Testis (tissue), 3 donors: ENCODE measurements around the gene MYOCD. TPM values are rescaled to one million over a fixed set of nuclear protein-coding genes. Genes with fewer than 3 reads are reported as not detected.

ENCODE experiments used
- DNase-seq: peaks from one replicate; pipeline ENCODE4 v3.0.0-alpha.2; 2019
- H3K27ac ChIP-seq, 2 donors: fragments of 200-600 bp; sonication (generic); one replicate each; pipeline ENCODE4 v1.5.1; 2019
- H3K27me3 ChIP-seq: fragments of 200-600 bp; sonication (generic); one replicate; pipeline ENCODE4 v1.5.1; 2019
- H3K36me3 ChIP-seq: fragments of 200-600 bp; sonication (generic); one replicate; pipeline ENCODE4 v1.5.1; 2017; ENCODE audit warnings: low read depth; ENCODE audit errors: missing control alignments
- H3K4me1 ChIP-seq: fragments of 200-600 bp; sonication (generic); one replicate; pipeline ENCODE4 v1.5.1; 2019
- H3K4me3 ChIP-seq, 2 donors: fragments of 200-600 bp; sonication (generic); one replicate each; pipeline ENCODE4 v1.5.1; 2017 to 2019
- H3K9me3 ChIP-seq: fragments of 200-600 bp; sonication (generic); one replicate; pipeline ENCODE4 v1.5.1; 2017
- POLR2A ChIP-seq: fragments of 450-650 bp; IDR thresholded peaks from one replicate; pipeline ENCODE4 v1.6.1; 2017; ENCODE audit warnings: antibody characterized with exemption, mild to moderate bottlenecking, moderate library complexity
- WGBS, 2 donors: methylation state at CpG; one replicate each; pipeline ENCODE4 v1.1.5; 2018; 5-methylcytosine and 5-hydroxymethylcytosine counted together
- intact Hi-C: fragments of 100-400 bp; cut with DNase I; formaldehyde crosslinking; loops from one replicate; pipeline ENCODE4 v1.15.1; 2023; ENCODE audit warnings: low total_unique reads
- polyA plus RNA-seq: library from polyadenylated mRNA; stranded (reverse); fragments of 350-450 nt; fragmentation: Illumina TruSeq; extraction: RNeasy Lipid Tissue Mini Kit (QIAGEN cat#74804); gene quantifications from one replicate; pipeline ENCODE4 v1.2.3, GENCODE V29; 2014; ENCODE audit warnings: low read depth, low replicate concordance; ENCODE audit not compliant: insufficient read depth
- total RNA-seq, 2 donors: library from RNA; depleted of rRNA; stranded (reverse); fragments of >200 nt; gene quantifications; one replicate each; pipeline ENCODE4 v1.2.3, GENCODE V29; 2016
- TF ChIP-seq, protein P1 (sequence below), 3 experiments: fragments of 450-650 bp in 2 of 3; fragments of 200-600 bp in 1 of 3; sonication (generic) in 1 of 3; IDR thresholded peaks; one replicate each; pipeline ENCODE4 v1.5.1; 2016 to 2019; ENCODE audit warnings: antibody characterized with exemption in 3 of 3, mild to moderate bottlenecking in 2 of 3, moderate library complexity in 1 of 3

Gene MYOCD
- total and polyA plus RNA-seq, 3 donors from 2014 or later: 7.3 to 13.3 (median 7.6) TPM

DNA sequence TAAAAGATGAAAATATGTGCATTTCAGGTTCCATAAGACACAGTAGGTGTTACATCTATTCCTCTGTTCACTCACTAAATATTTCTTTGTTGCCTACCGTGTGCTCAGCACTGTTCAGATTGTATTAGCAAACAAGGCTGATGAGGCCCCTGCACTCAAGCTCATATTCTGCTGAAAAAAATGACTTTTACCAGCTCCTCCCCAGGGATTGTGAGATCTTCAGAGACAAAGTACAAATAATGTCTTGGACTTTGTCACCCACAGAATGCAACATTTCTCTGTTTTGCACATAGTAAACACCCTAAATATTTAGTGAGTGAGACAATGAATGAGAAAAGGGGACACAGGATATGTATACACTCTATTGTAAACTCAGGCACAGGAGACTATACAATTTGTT is 21.9 kb upstream of the MYOCD start:
- Histone ChIP-seq H3K36me3 (no peaks in the 10 kb centered on the region), H3K4me1 (no peaks in the 10 kb centered on the region), H3K9me3 (no peaks in the 10 kb centered on the region), H3K27me3 (no peaks in the 10 kb centered on the region), H3K4me3 (no peak overlapping the region), H3K27ac (no peak overlapping the region)
- WGBS, 2 donors: 82 to 87% methylated on average over 1 of the region's 1 CpG
- intact Hi-C loops: no loop called here
- TF ChIP-seq, protein P1, sequence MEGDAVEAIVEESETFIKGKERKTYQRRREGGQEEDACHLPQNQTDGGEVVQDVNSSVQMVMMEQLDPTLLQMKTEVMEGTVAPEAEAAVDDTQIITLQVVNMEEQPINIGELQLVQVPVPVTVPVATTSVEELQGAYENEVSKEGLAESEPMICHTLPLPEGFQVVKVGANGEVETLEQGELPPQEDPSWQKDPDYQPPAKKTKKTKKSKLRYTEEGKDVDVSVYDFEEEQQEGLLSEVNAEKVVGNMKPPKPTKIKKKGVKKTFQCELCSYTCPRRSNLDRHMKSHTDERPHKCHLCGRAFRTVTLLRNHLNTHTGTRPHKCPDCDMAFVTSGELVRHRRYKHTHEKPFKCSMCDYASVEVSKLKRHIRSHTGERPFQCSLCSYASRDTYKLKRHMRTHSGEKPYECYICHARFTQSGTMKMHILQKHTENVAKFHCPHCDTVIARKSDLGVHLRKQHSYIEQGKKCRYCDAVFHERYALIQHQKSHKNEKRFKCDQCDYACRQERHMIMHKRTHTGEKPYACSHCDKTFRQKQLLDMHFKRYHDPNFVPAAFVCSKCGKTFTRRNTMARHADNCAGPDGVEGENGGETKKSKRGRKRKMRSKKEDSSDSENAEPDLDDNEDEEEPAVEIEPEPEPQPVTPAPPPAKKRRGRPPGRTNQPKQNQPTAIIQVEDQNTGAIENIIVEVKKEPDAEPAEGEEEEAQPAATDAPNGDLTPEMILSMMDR (IDR thresholded peaks at IDR 0.05): no peak
- no peak for TF ChIP-seq POLR2A
- DNase-seq: no peak

DNA sequence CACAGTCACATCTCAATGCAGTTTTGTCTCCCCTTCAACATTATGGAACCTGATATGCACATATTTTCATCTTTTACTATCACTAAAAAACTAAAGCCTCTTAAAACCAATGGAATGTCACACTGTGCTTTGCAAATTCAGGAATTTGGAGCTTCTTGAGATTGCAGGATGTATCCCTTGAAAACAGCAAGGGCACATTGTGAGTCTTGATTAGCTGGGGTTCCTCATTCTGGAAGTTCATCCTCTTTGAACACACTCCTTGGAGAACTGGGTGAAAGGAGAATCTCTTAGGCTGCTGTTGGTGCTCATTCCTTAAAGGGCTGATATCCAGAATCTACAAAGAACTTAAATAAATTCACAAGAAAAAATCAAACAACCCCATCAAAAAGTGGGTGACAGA is 21.1 kb upstream of the MYOCD start:
- DNase-seq: no peak
- intact Hi-C loops: no loop called here
- Histone ChIP-seq H3K9me3 (no peaks in the 10 kb centered on the region), H3K36me3 (no peaks in the 10 kb centered on the region), H3K27me3 (no peaks in the 10 kb centered on the region), H3K27ac (no peak overlapping the region), H3K4me1 (no peaks in the 10 kb centered on the region), H3K4me3 (no peak overlapping the region)
- TF ChIP-seq, protein P1 (IDR thresholded peaks at IDR 0.05): no peak
- TF ChIP-seq POLR2A: no peak

DNA sequence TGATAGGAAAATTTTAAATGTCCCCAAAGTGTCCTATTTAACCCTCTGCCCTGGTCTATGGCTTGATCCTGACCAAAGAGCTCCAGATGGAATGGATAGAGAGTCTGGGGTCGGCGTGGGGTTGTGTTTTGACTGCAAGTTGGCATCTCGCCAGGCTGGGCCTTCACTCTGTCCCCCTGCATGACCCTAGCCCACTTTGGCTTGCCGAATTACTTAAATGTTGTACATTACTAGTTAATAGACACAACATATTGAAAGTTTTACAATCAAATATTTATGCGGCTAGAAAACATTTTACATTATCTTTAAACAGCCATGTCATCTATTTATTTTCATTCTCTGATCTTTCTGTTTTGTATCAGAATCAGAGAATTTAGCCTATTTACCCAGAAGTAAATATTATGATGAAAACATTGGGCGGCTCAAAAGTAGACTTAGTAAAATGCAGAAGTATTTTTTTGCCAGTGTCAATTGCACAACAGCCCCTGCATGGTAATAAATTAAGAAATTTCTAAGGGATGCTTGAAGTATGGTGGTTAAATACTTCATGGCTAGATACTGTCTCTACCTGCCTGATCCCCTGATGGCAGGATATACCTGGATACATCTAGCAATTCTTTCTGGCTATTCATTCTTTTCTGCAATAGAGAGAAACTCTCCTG is 18.8 kb upstream of the MYOCD start:
- Histone ChIP-seq H3K4me3 (no peak overlapping the region), H3K27me3 (no peaks in the 10 kb centered on the region), H3K4me1 (peaks cover 3% of the 10 kb centered on the region), H3K36me3 (no peaks in the 10 kb centered on the region), H3K9me3 (no peaks in the 10 kb centered on the region), H3K27ac (no peak overlapping the region)
- no peak for DNase-seq
- TF ChIP-seq, protein P1 (IDR thresholded peaks at IDR 0.05): no peak
- no peak for TF ChIP-seq POLR2A
- intact Hi-C loops: no loop called here
- 82 to 83% methylated on average over 6 of the region's 6 CpGs for WGBS, 2 donors

DNA sequence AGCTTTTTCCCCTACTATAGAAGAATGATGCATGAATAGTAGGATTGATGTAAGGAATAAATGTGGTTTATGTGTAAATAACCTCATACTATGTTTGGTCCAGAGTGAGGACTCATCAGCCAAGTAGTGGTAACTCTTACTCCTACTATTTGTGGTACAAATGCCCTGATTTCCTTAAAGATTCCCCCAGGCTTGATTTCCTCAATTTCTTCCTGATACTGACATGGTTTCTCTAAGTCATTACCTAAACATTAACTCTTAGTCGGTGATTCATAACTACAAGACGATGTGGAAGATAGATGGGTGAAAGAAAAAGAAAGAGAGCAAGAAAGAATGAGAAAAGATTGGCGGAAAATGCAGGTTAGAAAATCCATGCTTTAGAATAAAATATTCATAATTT is 17.2 kb upstream of the MYOCD start:
- no peak for DNase-seq
- Histone ChIP-seq H3K36me3 (no peaks in the 10 kb centered on the region), H3K27ac (no peak overlapping the region), H3K4me1 (peaks cover 3% of the 10 kb centered on the region), H3K4me3 (no peak overlapping the region), H3K27me3 (no peaks in the 10 kb centered on the region), H3K9me3 (no peaks in the 10 kb centered on the region)
- WGBS, 2 donors: 93 to 95% methylated on average over 3 of the region's 3 CpGs
- intact Hi-C loops: no loop called here
- TF ChIP-seq, protein P1 (IDR thresholded peaks at IDR 0.05): no peak
- no peak for TF ChIP-seq POLR2A

DNA sequence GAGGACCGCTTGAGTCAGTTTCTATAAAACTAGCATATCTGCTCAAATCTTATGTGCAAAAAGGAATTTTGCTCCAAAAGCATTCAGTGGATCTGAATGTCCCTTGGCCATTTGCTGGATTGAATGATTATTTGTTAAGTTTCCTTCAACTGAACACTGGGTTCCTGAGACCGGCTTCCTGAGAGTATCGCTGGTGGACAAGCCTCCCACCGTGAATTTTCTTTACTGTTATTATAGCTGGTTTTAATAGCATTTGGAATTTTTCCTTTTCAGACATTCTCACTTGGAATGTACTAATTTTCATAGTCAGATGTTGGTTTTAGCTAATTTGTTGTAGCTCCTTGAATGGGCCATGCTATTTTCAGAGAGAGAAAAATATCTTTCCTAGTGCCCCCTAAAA is 9.8 kb upstream of the MYOCD start:
- Histone ChIP-seq H3K9me3 (no peaks in the 10 kb centered on the region), H3K36me3 (no peaks in the 10 kb centered on the region), H3K4me3 (no peak overlapping the region), H3K27me3 (no peaks in the 10 kb centered on the region), H3K27ac (peak overlapping the region in 1 of 2 donors; percentile 41), H3K4me1 (no peaks in the 10 kb centered on the region)
- TF ChIP-seq, protein P1 (IDR thresholded peaks at IDR 0.05): no peak
- TF ChIP-seq POLR2A: no peak
- no peak for DNase-seq
- intact Hi-C loops: no loop called here
- WGBS, 2 donors: 57 to 63% methylated on average over 4 of the region's 4 CpGs
